ENCODE measurements around the gene LRRC10B.
A peak's percentile ranks its signal among the peaks of the same experiment; 100 is the strongest.

The LRRC10B gene

DNA sequence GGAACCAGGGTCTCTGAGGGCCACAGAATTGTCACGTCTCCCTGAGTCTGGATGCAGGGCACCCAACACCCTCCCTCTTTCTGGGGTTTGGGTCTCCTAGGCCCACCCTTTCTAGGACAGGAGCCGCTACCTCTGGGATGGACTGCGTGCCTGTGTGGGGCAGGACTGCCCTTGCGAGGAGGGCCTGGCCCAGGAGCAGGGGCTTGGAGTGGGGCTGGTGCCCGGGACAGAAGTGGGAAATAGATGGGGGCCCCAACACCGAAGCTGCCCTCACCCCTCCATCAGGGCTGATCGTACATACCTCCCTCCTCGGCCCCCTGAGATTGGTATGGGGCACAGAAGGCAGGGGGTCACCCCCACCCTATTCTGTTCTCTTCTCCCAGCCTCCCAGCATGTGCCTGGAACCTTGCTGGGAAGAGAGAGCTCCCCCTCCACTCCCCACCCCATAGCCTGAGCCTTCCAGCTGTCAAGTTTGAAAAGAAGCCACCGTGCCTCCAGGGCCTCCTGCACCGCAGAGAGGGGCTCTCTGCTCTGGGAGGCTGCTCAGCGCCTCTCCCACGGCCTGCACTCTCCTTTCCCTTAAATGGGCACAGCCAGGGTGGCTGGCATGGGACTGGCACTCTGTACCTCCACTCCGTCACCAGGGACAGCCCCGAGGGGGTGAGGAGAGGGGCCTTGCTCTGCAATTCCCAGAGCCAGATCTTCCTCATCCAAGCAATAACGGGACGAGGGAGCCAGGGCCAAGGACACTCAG lies 1.8 kb downstream of the LRRC10B start:
- no peak for DNase-seq

DNA sequence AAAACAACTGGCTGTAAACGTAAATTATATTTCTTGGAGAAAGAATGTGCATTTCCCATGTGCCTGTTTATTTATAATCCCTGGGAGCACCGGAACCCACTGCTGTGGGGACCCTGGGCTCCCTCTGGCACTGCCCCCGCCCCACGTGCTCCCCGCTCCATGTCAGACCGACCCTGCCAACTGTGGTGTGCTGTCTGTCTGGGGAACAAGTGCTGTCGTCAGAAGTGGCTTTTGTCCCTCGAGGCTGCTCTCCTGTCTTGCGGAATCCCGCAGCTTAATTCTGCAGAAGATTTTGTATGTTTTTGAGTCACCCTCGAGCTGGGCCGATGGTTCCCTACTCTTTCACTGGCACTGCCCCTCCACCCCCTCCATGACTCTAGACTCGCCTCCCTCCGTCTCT lies 2.4 kb downstream of the LRRC10B start:
- no peak for DNase-seq

DNA sequence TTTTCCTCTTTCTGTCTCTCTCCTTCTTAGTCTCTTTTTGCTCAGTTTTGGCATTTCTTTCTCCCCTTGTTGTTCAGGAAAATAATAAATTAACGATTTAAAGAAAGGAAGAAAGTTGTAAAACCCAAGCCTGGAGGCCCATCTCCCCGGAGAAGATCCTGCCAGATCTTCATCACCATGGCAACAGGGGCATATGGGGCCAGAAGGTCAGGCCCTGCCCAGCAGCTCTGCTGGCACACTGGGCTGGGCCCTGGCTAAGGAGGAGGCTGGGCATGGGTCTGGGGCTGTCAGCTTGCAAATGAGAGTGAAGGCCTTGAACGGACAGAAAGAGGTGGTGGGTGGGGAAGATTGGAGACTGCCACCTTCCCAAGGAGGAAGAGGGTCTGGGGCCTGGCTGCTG lies 2.8 kb downstream of the LRRC10B start:
- DNase-seq = no peak

DNA sequence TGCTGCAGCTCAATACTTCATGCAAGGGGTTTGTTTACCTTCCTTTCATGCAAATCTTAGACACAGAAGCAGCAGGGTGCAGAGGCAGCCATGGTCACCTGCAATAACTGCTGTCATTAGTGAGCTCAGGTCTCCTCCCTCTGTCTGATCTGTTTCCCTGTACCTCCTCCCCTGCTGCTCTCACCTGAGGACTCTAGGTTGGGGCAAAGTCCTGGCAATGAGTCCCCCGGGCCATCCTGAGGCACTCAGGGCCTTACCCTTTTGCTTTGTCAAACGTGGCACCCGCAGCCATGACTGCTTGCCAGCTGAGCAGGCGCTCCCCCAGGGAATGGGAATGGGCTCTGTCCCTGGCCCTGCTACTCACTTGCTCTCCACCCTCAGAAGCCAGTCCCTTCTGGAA lies 3.9 kb downstream of the LRRC10B start:
- DNase-seq = no peak

DNA sequence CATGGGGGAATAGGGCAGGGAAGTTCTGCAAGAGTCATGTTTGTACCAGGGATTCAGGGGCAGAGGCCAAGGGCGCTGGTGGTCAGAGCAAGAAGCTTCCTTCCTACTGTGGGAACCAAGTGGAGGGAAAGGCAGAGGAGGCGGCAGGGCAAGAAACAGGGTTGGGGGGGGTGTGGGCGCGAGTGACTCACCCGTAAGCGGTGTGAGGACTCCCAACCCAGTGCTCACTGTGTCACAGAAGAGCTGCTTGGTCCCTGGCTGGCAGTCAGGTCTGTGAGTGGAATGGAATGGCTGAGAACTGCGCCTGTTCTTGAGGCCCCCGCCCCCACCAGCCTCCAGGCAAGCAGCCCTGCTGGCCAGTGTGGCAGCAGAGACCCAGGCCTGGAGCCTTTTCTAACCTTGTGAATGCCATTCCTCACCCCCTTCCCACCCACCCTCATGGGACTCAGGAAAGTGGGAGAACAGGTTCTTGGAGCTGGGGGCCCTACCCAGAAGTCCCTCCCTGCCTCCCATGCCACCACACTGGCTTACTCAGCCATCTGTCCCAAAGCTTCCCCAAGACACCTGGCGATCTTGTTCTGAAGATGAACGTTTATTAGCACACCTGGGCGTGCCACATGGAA lies 4.7 kb downstream of the LRRC10B start:
- DNase-seq = no peak

DNA sequence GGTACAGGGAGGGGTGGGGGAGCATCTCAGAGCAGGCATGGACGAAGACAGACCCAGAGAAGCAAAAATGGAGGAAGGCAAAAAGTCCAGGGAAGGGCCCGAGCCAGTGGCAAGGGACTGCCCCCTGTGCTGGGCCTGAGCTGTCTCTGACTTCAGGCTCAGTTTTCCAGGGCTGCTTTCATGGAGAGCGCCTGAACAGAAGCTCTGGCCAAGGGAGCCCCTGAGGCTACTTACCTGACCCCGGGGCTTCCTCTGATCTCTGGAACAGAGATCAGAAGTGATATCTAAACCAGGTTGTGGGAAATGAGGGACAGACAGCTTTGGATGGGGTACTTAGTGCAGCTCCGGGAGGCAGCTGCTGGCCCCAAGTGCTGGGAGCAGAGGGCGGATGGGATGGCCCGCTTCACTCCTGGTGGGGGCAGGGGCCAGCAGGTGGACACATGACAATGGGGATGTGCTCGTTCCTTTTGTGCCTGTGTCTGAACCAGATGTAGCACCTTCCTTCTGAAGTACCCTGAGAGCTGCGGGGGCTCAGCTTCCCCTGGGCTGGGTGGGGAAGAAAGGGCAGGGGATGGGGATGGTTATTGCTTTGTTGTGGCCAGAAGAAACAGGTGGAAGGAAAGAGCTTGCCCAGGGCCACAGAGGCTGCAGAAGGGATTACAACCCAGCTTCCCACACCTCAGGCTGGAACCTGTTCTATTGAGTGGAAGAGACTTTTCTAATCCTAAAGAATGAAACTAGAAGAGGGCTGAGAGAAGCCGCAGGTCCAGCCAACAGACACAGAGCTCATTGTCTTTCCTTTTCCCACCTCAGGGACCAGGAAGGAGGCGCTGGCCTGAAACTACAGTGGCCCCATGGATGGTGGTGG lies 5.7 kb downstream of the LRRC10B start:
- DNase-seq = no peak

DNA sequence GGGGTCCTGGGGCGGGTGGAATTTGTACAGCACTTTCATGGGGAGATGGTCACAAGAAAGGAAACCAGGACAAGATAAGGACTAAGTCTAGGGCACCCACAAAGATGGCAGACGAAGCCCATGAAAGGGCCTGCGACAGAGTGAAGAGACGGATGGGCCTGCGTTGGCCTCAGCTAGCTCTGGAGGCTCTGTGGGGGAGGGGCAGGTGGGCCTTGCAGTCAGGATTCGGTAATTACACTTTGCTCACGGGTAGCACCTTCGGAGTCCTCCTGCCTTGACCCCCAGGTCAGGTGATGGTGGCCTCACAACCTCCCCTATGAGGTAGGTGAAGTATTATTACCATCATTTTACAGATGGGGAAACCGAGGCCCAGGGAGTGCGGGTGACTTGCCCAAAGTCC lies 7.1 kb downstream of the LRRC10B start:
- no peak for DNase-seq

DNA sequence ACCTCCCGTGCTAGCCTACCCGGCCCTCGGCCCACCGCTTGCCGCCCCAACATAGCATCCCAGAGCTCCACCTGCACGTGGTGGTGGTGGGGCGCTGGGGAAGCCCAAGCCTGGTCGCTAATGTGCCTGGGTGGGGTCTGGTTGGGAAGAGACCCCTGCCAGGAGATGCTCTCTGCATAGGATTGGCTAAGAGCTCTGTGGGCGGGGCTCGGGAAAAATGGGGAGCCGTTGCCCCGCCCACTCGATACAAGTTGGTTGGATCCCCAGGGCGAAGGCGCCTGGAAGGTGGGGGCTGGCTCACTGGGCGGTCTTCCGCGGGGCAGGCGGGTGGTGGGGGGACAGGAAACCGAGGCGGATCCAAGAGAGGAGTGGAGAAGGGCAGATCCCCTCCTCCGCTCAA lies 7.6 kb downstream of the LRRC10B start:
- DNase-seq = no peak

DNA sequence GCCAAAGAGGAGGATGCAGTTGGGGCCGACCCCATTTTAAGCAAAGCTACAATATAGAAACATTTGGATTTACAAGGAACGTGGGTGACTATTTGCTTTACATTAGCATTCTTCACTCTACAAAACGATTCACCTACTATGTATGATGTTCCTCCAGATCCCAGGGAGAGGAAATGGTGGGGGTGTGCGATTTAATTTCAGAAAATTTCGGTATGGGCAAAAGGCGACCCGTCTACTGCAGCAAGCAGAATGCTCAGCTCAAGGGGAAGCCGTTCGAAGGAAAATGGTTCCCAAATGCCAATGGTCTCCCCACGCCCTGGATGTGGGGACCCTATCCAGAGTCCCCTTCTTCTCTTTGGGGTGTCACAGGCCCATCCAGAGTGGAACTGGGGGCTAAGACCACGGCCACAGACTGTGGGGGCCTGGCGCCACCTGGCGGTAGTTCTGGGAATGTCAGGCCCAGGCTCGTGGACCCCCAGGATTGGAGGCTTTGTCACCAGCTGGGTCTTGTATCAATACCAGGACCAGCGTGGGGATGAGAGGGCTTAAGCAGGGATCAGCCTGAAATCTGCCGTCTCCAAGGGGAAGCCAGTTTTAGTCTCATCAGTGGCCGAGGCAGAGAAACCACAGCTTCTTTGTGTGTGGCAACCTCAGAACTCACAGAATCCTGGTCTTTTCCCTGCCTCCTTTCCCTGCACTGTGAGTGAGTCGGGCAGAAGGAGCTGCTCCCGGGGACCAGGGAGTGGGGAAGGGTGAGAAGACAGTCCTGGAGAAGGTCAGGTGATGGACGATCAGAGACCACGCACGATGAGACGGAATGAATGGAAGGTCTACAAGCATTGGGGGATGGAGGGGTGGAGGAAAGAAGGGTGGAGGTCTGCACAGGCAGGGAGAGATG lies 8.4 kb downstream of the LRRC10B start:
- DNase-seq = peak; percentile 32 to 62 (median 44)

DNA sequence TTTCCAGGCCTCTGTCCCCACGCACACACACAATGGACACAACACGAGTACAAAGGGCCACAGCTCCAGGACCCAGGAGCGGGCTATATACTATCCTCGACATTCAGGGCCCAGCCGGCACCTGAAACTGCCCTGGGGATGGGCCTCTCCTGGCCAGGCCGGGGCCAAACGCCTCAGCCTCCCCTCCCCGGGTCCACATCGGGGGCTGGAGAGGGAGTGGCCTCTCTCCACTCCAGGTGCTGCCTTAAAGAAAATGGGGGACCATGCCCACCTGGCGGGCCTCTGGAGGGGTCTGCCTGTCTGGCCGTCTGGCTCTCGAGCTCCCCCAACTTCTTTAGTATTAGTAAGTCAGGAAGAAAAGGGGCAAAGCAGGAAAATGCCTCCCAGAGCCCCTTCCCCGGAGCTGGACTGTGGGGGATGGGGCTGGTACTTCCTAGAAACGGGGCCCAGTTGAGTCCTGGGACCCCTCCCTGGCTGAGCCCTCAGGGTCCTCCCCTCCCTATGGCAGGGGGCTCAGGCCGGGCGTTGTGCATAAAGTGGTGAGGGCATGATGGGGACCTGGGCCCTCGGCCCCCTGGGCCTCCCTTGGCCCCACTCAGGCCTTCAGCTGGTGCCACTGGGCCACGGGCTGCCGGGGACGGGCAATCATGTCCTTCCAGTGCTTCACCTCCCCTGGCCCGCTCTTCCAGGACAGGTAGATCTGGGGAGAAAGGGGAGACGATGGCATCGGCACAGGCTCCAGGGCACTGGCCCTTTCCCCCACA lies 9.7 kb downstream of the LRRC10B start:
- DNase-seq = no peak

DNA sequence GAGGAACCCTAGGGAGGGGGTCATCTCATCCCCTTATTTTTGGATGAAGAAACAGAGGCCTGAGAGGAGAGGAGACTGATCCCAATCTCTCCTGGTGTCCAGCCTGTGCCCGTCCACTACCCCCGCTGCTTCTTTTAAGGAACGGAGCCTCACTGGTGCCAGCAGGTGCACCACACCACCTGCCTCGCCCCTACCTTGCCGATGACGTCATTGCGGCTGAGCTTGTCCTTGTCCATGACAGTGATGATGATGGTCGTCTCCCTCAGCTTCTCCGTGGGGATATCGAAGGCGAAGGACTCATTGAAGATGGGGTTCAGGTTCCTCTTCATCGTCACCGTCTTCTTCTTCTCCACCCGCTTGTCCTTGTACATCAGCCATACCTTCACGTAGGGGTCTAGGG lies 14.3 kb downstream of the LRRC10B start:
- no peak for DNase-seq

DNA sequence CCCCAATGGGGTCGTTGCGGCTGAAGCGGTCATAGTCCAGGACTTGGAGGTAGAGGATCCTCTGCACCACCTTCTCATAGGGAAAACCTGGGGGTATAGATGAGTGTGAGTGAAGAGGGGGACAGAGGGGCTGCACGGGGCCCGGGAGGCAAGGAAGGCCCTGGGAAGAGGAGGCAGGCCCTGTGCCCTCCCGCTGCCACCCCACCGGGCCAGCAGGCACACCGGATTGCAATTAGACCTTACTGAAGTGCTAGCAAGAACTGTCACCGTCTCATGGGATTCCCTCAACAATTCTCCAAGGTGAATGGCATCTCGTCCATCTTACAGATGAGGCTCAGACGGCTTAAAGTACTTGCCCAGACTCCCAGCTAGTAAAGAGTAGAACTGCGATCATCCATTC lies 15.9 kb downstream of the LRRC10B start:
- DNase-seq = no peak

DNA sequence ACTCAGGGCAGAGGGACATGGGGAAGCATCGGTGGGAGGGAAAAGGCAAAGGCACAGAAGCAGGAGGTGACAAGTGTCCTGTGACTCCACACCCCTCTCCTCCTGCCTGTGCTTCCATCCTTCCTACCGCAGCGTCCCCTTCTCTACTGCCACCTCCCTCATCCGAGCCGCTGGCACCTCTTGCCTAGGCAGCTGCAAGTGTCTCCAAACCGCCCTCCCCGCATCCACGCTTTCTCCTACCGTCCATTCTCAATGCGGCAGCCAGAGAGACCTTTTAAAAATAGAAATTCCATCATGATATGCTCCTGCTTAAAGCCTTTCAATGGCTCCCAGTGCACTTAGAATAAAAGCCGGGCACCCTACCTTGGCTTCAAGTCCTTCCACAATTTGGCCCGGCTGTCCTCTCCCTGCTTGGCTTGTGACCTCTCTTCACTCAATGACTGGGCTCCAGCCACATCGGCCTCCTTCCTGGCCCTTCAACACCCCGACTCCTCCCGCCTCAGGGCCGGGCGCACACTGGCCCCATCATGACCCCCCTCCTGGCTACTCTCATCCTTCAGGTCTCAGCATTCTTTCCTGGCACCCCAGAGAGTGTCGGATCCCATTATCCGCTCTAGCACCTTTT lies 16.5 kb downstream of the LRRC10B start:
- DNase-seq = no peak

DNA sequence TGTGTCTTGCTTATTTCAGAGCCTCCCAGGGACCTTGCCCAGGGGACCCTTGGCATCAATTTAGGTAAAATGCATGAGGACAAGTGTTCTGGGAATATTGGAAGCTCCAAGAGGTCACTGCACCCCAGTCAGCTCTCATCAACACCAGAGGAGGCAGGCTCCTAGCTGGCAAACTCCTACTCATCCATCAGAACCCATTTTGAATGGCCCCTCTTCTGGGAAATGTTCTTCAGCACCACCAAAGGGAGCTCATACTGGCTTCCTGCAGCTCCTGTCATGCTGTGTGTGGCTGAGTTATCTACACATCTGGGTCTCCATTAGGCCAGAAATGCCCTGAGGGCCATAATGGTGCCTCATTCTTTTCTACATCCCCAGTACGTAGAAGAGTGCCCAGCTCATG lies 17.7 kb downstream of the LRRC10B start:
- DNase-seq = no peak

DNA sequence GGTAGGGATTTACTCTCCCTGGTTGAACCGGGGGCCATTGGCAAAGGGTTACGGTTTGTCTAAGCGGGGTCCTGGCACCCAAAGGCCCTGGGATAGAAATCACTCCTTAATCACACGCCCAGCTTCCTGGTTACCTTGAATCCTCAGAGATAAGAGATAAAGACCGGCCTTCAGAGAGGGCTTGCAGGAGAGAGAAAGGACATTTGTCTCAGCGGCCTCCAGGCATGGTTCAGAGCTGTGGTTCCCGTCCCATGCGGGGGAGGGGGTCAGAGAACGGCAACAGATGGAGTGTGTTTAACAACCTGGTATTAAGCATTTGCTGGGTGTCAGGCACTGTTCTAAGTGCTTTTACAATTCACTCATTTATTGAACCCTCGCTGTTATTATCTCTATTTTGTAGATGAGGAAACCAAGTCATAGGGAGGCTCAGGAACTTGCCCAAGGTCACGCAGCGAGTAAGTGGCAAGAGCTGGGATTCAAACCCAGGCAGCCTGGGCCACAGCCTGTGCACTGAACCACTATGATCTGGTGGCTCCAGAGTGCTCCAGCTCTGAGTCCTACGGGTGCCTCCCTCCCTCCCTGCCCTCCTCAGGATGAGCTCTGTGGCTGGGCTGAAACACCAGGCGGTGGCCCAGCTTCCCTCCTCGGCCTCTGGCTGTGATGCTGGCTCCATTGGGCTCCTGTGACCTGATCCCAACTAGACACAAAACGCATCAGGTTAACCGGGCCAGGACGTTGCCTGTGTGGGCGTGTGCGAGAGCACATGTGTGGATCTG lies 18.6 kb downstream of the LRRC10B start:
- DNase-seq = no peak

DNA sequence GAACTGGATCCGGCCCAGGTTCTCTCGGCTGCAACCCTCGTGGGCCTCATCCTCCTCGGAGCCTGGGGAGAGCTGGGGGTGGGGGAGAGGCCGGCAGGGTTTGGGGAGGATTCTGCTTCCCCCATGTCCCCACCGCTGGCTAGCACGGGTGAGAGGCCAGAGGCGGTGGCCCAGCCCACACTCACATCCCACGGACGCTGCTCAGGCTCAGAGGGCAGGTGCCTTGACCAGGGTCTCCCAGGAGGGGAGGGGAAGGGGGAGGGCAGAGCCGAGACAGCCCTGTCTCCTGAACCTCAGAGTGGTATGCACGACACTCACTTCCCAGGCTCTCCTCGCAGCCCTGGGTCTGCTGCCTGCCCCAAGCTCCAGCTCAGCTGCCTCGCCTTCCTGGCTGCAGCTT lies 19.6 kb downstream of the LRRC10B start:
- DNase-seq = no peak

DNA sequence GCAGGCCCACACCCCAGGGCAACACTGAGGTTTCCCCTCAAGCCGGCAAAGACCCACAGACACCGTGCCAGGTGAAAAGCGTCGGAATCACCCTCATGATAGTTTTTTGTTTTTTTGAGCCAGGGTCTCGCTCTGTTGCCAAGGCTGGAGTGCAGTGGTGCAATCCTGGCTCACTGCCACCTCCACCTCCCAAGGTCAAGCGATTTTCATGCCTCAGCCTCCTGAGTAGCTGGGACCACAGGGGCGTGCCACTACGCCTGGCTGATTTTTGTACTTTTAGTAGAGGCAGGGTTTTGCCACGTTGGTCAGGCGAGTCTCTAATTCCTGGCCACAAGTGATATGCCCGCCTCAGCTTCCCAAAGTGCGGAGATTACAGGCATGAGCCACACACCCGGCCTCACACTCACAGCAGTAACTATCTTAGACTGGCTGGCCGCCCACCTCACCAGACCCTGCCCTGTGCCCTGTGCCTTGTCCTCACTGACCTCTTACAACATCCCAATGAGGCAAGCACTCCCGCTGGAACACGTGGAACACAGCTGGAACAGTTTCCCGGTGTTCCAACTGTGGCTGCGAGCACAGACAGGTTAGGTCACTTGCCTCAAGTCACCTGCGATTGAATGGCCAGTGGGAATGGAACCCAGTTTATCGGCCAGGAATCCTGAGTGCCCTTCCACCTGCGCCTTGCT lies 21.1 kb downstream of the LRRC10B start:
- DNase-seq = no peak

DNA sequence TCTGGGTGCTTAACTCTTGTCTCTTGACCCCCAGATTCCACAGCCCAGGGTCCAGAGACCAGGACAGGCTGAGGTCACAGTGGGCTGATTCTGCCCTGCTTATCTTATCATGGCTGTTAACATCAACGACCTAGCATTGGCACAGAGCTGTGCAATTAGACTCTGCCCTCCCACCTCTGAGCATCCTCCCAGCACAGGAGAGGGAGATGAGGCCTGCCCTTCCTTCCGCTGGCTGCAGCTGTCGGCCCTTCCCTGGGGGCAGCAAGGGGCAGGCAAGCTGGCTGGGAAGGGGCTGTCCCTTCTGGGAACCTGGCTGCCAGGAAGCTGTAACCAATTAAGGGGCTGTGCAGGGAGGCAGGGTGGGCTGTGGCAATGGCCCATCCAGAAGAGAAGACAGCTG lies 22.5 kb downstream of the LRRC10B start:
- no peak for DNase-seq

DNA sequence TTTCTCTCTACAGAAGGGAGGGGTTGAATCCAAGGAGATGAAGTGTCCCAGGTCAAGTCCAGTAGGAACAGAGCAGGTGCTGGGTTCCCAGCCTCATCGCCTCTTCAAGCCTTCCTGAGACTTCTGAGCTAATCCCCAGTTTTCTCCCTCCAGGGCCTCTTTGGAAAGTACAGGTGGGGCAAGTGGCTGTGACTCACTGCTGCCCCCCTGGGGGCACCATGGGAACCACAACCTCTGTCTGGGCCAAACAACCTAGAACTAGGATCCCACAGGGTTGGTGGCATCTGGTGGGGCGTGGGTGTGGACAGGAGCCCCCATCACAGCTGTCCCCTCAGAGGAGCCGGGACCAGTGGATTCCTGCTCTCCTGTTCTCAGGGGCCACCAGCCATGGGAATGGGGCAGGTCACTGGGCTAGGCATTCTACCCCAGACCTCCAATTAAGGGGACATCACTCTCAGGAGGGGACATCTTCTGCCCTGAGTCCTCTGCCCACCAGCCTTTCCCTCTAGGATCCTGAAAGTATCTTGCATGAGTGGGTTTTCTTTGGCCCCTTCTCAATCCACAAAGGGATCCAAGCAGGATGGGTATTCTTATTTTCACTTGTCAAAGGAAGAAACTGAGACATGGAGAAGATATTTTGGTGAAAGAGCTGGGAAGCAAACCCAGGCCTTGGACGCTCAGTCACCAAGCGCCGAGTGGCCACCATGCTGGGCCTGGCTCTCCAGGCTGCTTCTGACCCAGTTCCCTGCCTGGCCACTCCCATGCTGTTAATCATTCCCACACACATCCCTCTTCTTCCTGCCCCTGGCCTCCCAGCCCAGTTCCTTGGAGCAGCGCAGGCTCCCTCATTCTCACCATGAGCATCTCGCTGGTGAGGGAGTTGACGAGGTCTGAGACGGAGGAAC lies 23.8 kb downstream of the LRRC10B start:
- peak; percentile 47 to 66 (median 48) for DNase-seq

All from suppressor macrophage (primary cell).